ENCODE data around the gene PHAF1. TPM values are rescaled to one million over a fixed set of nuclear protein-coding genes. Genes with fewer than 3 reads are reported as not detected.
A peak's percentile ranks its signal among the peaks of the same experiment; 100 is the strongest.

Gene PHAF1
- total and polyA plus RNA-seq, 2 of the 13 experiments (the other 11 are each of a cell fraction or from before 2014, with no cell fraction given): 48.3 to 174 TPM

- TF ChIP-seq ZHX1 (CRISPR knock-in tag; IDR thresholded peaks at IDR 0.05; ENCODE audit: low read depth) (peak; percentile 80; the same call in 1 of the 2 replicates), ZNF274 (CRISPR knock-in tag; IDR thresholded peaks at IDR 0.05) (peak; percentile 74; the same call in 1 of the 2 replicates), AHR (CRISPR knock-in tag; IDR thresholded peaks at IDR 0.05) (peak; percentile 44; the same call in 1 of the 2 replicates), ZNF609 (CRISPR knock-in tag; IDR thresholded peaks at IDR 0.05; ENCODE audit: borderline replicate concordance) (peak; percentile 60; the same call in 1 of the 2 replicates), TBL1XR1 (IDR thresholded peaks at IDR 0.05; ENCODE audit: borderline replicate concordance, low read length, partially characterized antibody) (no peak), E2F1 (CRISPR knock-in tag; IDR thresholded peaks at IDR 0.05) (no peak), HMG20B (CRISPR knock-in tag; conservative IDR thresholded peaks at IDR 0.05) (no peak), DZIP1 (CRISPR knock-in tag; IDR thresholded peaks at IDR 0.05) (no peak), ZC3H13 (CRISPR knock-in tag; IDR thresholded peaks at IDR 0.05) (peak; percentile 93), GFI1 (CRISPR knock-in tag; IDR thresholded peaks at IDR 0.05; ENCODE audit: borderline replicate concordance) (no peak), ZBTB42 (CRISPR knock-in tag; IDR thresholded peaks at IDR 0.05) (no peak), ZNF850 (CRISPR knock-in tag; conservative IDR thresholded peaks at IDR 0.05) (no peak), ZKSCAN8 (CRISPR knock-in tag; IDR thresholded peaks at IDR 0.05; ENCODE audit: borderline replicate concordance) (no peak), ZNF552 (CRISPR knock-in tag; IDR thresholded peaks at IDR 0.05; ENCODE audit: borderline replicate concordance) (peak; percentile 57; the same call in 1 of the 2 replicates)
Measured at GRCh38 chr16:67177743-67178699, 68.3 kb downstream of the PHAF1 start (continued).

Data from HepG2 (cell line).